Activated T-cell treated with anti-CD3 and anti-CD28 coated beads for 24 hours (primary cell): ENCODE data around the gene KRT34.
"Not testable (repeated sequence)": the region's sequence is repeated elsewhere in the genome, so short reads cannot be mapped to it uniquely, and the experiment has no call there.

Experiments
- DNase-seq: peaks from one replicate; pipeline ENCODE4 v3.0.0-alpha.2; 2020; ENCODE audit warnings: low read depth

Gene KRT34

GRCh38 chr17:41404024-41404671, 22.0 kb upstream of the KRT34 start:
- peak; percentile 41 for DNase-seq

- no peak for DNase-seq
These were observed 21.4 kb upstream of the KRT34 start for GRCh38 chr17:41403404-41404023.

DNA sequence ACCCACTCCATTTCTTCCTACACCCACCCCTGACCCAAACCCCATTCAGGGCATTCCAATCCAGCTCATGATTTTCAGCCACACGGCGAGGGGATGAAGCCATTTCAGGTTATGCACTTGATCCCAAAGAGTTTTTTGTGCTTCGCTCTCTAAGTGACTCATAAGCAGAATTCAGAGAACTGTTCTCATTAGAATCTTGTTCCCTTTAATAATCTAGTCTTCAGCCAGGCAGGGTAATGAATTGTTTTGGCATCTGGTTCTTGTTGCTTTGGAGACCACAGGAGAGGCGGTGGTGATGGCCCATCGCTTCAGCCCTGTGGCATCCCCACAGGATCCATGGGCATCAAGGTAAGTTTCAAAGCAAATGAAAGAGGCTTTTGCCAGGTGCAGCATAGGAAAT, 20.1 kb upstream of the KRT34 start:
- DNase-seq, result no peak

DNA sequence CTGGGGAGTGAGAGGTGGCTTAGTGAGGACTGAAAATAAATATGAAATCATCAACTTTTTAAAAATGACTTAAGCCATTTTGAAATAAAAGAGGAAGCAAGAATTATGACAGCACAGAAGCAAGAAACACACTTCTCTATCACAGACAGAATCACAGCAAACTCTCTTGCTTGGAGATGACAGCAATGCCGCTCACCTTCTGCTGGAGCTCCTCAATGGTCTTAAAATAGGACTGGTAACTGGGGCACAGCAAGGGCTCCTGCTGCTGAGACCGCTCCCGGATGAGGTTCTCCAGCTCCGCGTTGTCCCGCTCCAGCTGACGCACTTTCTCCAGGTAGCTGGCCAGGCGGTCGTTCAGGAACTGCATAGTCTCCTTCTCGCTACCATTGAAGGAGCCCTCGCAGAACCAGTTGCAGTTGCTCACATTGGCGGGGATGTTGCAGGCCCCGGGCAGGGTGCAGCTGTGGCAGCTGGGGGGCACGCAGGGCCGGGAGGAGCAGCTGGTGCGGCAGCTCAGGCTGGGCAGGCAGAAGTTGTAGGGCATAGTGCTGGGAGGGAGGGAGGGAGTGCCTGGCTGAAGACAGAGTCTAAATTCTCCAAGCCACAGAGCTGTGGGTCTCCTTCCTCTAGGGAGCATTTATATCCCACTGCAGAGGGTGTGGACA, 15.0 kb upstream of the KRT34 start, which contains the start of gene KRT31:
Gene KRT31, minus strand, starts transcription at position 613 of the 665 bp plus-strand sequence. Its CDS starts 69 bp downstream, at position 544.
- DNase-seq, result no peak

DNA sequence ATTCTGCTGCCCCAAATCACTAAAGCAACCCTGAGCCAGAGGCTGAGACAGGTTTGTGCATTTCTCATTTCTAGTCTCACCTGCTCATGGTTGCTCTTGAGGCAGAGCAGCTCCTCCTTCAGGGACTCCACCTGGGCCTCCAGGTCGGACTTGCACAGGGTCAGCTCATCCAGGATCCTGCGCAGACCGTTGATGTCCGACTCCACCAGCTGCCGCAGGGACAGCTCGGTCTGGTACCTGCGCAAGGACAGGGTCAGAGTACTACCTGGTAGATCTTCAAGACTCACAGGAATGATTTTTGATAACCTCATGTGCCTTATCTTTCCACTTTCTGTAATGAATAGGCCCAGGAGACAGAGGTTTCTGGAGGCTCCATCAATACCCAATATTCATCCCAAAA, 14.2 kb upstream of the KRT34 start:
- DNase-seq, result no peak

- no peak for DNase-seq
These were observed 13.5 kb upstream of the KRT34 start for GRCh38 chr17:41395611-41396010.

- DNase-seq, result not testable (repeated sequence)
These were observed 12.9 kb upstream of the KRT34 start for GRCh38 chr17:41395044-41395443.

- DNase-seq, result no peak
These were observed 12.3 kb upstream of the KRT34 start for GRCh38 chr17:41394254-41394996.

DNA sequence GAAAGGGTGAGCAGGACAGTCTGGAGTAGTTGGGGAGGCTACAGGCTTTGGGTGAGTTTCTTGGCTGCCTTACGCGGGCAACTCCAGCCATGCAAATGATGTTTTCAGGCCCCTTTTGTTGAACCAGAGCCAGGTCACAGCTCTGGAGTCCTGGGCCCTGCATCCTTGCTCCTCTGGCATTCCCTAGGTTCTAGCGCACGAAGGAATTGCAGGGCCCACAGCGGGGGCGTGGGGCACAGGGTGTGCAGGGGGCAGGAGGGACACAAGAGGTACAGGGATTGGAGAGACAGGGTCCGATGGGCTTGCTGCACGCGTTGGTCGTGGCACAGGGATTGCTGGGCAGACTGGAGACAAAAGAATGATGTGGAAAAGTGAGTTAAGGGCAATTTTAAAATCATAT, 11.7 kb upstream of the KRT34 start:
- DNase-seq, result no peak

- no peak for DNase-seq
These were observed 11.2 kb upstream of the KRT34 start for GRCh38 chr17:41393294-41393693.

DNA sequence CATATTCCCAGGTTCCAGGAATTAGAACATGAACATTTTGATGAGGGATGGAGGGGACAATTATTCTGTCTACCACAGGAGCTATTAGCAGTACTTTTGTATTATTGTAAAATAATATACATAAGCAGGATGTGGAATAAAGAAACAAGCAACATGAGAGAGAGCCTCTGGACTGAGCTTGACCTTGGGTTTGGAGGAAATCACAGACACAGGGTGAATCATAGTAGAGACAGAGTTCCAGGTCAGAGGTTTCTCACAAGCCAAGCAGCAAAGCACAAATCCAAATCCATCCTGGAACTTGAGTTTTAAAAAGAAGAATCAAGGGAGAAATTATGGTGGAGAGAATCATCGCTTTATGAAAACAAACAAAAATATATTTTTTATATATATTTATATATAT, 10.2 kb upstream of the KRT34 start:
- no peak for DNase-seq

DNA sequence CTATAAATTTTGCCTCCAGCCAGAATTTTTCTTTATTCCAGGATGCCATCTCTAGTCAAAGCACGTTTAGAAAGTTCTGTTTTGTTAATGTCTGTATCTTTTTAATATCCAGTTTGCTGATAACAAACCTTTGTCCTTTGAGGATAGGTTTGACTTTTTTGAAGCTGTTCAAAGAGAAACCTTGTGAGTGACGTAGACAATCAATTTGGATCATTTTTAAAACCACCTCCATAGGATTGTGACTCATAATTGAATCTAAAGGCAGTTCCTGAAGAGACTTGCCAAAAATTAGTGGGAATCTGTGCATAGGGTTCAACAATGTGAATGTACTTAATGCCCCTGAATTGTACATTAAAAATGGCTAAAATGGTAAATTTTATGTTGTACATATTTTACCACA, 9.4 kb upstream of the KRT34 start:
- no peak for DNase-seq

- DNase-seq, result no peak
These were observed 8.4 kb upstream of the KRT34 start for GRCh38 chr17:41390411-41390938.

DNA sequence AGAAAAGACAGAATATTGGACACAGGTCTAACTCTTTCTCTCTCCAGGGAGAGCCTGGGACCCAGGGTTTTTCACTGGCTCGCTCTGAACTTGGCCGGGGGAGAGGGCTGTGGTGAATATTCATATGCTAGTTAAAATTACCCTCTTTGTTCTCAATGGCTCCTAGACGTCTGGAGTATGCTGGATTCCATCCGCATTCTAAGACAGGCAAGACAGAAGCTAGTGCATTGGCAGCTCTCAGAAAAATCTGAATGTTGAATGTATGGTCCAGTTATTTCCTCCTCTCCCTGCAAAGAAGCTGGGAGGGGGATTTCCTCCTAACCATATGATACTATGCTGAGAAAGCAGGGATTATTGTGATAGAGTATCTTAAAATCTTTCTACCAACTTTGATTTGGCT, 5.6 kb upstream of the KRT34 start:
- DNase-seq, result no peak

DNA sequence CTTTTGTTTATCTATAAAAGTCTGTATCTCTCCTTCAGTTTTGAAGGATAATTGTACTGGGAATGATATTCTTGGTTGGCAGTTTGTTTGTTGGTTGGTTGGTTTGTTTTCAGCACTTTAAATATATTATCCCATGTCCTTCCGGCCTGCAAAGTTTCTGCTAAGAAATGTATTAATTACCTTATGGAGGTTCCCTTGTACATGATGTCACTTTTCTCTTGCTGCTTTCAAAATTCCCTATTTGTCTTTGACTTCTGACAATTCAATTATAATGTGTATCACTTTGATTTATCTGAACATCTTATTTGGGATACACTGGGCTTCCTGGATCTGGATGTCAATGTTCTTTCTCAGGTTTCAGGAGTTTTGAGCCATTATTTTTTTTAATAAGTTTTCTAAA, 4.1 kb upstream of the KRT34 start:
- no peak for DNase-seq

DNA sequence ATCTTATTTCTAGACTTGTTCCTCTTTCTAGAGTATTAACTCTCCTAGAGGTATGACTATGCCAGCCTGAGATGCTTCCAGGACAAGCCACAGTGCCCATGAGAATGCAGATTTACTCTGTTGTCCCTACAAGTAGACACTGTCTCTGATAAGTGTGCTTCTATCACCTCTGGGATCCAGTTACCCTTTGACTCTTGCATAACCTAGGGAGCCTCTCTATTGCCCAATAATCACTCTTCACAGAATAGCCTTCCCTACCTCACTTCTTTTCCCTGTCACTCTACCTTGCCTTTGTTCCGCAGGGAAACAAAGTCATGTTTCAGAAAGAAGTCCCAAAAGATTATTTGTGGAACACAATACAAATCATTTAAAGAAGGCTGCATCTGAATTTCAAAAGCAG, 1.6 kb upstream of the KRT34 start:
- DNase-seq, result no peak

DNA sequence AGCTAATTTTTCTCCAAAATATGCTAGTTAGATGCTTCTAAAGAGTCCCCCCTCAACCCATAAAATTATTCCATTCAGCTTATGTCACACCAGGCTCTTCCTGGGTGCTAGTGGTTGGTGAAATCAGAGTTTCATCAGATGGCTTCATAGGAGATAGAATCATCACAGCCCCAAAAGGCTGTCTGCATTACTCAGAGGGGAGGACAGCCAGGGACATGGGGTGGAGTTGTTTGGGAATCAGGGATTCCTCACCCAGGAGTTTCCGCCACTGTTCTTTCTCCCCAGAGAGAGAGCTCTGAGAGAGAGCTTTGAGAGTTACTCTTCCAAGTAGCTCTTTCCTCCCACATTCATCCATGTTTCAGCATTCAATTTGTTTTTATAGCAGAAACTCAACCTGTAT, 288 bp upstream of the KRT34 start:
- no peak for DNase-seq

DNA sequence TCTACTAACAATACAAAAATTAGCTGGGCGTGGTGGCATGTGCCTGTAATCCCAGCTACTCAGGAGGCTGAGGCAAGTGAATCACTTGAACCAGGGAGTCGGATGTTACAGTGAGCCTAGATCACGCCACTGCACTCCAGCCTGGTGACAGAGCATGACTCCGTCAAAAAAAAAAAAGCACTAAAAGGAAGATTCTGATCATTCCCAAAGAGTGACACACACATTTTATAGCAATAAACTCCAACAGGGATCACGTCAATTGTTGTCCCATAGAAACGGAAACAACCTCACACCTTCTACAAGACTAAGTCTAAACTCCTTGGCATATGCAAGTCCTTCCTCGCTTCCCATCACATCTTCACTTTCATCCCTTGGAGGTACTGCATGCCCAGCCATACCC, 2.0 kb downstream of the KRT34 start:
- not testable (repeated sequence) for DNase-seq

DNA sequence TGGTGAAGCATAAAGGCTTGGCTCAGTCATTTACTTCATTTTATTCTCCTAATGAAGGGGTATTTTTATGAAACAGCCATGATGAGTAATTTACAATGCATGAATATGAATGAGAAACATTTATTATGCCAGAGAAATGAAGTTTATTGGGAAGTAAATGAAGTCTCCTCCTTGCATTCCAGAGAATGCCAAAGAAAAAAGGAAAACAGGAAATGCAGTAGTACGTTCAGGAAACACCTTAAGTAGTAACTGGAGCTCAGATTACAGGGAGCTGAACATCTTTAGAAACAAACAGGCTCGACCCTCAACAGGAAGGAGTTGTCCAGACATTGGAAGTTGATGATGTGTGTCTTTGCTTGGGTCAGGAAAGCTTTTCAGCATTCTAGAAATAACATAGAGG, 4.6 kb downstream of the KRT34 start:
- DNase-seq, result no peak

DNA sequence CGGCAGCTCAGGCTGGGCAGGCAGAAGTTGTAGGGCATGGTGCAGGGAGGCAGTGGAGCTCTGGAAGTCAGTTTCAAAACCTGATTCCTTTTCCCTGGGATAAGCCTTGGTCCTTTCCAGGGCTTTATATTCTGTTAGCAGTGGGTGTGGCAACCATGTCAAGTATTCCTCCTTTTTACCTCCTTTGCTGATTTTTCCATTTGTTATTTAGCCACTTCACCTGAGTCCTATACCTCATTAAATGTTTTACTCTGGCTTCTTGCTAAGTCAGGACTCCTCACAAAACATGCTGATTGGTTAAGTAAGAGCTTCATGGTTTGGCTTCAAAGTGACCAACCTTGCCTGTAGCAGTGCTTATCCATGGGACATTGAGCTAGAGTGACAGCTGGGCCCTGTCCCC, 12.4 kb downstream of the KRT34 start, which contains the start of gene KRT33B:
Gene KRT33B, minus strand, starts transcription at position 101 of the 400 bp plus-strand sequence. Its CDS starts 63 bp downstream, at position 38.
- DNase-seq, result no peak

DNA sequence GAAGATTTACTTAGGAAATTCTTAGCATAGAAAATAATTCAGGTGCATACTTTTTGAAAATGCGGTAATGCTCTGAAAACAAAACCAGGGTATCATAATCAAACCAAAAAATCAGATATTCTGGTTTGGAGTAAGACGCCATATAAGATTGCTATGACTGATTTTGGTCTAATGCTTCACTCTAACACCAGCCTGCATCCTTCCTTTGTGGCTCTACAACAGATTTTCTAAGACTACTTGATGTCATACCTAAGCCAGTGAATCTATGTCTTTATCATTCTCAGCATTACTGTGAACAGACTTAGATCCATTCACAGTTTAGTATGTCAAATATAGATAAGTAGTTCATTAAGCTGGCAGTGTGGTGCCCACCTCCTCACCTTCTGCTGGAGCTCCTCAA, 13.1 kb downstream of the KRT34 start:
- no peak for DNase-seq

DNA sequence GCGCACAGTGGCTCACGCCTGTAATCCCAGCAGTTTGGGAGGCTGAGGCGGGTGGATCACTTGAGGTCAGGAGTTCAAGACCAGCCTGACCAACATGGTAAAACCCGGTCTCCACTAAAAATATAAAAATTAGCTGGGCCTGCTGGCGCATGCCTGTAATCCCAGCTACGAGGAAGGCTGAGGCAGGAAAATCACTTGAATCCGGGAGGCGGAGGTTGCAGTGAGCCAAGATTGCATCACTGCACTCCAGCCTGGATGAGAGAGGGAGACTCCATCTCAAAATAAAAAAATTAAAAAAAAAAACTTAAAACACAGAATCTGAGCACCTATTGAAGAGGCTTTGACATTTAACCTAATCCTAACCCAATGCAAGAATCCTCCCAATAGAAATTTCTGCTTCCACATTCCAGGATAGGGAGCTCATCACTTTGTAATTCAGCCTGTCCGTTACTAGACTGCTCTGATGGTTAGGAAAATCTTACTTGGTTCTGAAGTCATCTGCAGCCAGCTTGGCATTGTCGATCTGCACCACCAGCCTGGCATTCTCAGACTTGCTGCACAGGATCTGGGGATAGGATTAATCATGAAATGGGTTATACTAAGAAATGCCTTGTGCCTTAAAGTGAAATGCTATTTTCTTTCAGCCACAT, 14.6 kb downstream of the KRT34 start:
- no peak for DNase-seq
